ENCODE results near the gene OR4D2.

- TF ChIP-seq, protein P1, sequence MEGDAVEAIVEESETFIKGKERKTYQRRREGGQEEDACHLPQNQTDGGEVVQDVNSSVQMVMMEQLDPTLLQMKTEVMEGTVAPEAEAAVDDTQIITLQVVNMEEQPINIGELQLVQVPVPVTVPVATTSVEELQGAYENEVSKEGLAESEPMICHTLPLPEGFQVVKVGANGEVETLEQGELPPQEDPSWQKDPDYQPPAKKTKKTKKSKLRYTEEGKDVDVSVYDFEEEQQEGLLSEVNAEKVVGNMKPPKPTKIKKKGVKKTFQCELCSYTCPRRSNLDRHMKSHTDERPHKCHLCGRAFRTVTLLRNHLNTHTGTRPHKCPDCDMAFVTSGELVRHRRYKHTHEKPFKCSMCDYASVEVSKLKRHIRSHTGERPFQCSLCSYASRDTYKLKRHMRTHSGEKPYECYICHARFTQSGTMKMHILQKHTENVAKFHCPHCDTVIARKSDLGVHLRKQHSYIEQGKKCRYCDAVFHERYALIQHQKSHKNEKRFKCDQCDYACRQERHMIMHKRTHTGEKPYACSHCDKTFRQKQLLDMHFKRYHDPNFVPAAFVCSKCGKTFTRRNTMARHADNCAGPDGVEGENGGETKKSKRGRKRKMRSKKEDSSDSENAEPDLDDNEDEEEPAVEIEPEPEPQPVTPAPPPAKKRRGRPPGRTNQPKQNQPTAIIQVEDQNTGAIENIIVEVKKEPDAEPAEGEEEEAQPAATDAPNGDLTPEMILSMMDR (IDR thresholded peaks at IDR 0.05): no peak
- TF ChIP-seq EZH2 (IDR thresholded peaks at IDR 0.05) (no peak), EZH2phosphoT487 (IDR thresholded peaks at IDR 0.05) (no peak)
Observed at GRCh38 chr17:58181796-58182195, 15.0 kb downstream of the OR4D2 start.

Data from neural progenitor cell (in vitro differentiated cells).